ENCODE measurements around the gene C19orf25.
"Not testable (repeated sequence)": the region's sequence is repeated elsewhere in the genome, so short reads cannot be mapped to it uniquely, and the experiment has no call there.

The C19orf25 gene

GRCh38 chr19:1482361-1483130 lies 3.5 kb upstream of the C19orf25 start:
- FAIRE-seq (no peak), DNase-seq (ENCODE audit: insufficient read length, low spot score) (no peak)

- DNase-seq (ENCODE audit: insufficient read length, low spot score) (no peak), FAIRE-seq (no peak)
Measured at GRCh38 chr19:1481893-1482360, 2.9 kb upstream of the C19orf25 start.

GRCh38 chr19:1481224-1481892 lies 2.3 kb upstream of the C19orf25 start:
- no peak for FAIRE-seq

GRCh38 chr19:1477056-1477455 lies 2.0 kb downstream of the C19orf25 start:
- not testable (repeated sequence) for DNase-seq (ENCODE audit: insufficient read length, low spot score); FAIRE-seq

More at GRCh38 chr19:1481224-1481892, 2.3 kb upstream of the C19orf25 start:
- no peak for DNase-seq (ENCODE audit: insufficient read length, low spot score)

GRCh38 chr19:1475751-1476437 lies 3.1 kb downstream of the C19orf25 start:
- DNase-seq (ENCODE audit: insufficient read length, low spot score) (no peak), FAIRE-seq (no peak)

GRCh38 chr19:1474765-1475351 lies 4.2 kb downstream of the C19orf25 start:
- no peak for FAIRE-seq
- DNase-seq (ENCODE audit: insufficient read length, low spot score), result no peak

GRCh38 chr19:1474011-1474764 lies 4.8 kb downstream of the C19orf25 start:
- no peak for DNase-seq (ENCODE audit: insufficient read length, low spot score)
- no peak for FAIRE-seq

- FAIRE-seq, result no peak
- no peak for DNase-seq (ENCODE audit: insufficient read length, low spot score)
Measured at GRCh38 chr19:1473085-1473851, 5.7 kb downstream of the C19orf25 start.

- FAIRE-seq (no peak), DNase-seq (ENCODE audit: insufficient read length, low spot score) (no peak)
Measured at GRCh38 chr19:1472231-1473084, 6.6 kb downstream of the C19orf25 start.

- DNase-seq (ENCODE audit: insufficient read length, low spot score), result peak; percentile 29
- no peak for FAIRE-seq
Measured at GRCh38 chr19:1471515-1472160, 7.4 kb downstream of the C19orf25 start.

GRCh38 chr19:1471010-1471514 lies 8.0 kb downstream of the C19orf25 start:
- peak; percentile 37 for DNase-seq (ENCODE audit: insufficient read length, low spot score)
- no peak for FAIRE-seq

GRCh38 chr19:1470305-1471009 lies 8.6 kb downstream of the C19orf25 start:
- FAIRE-seq, result no peak
- peak; percentile 63 for DNase-seq (ENCODE audit: insufficient read length, low spot score)

GRCh38 chr19:1470055-1470304 lies 9.0 kb downstream of the C19orf25 start:
- FAIRE-seq, result no peak

GRCh38 chr19:1469255-1470054 lies 9.6 kb downstream of the C19orf25 start:
- no peak for FAIRE-seq
- no peak for DNase-seq (ENCODE audit: insufficient read length, low spot score)

More at GRCh38 chr19:1470055-1470304, 9.0 kb downstream of the C19orf25 start:
- DNase-seq (ENCODE audit: insufficient read length, low spot score), result no peak

- no peak for DNase-seq (ENCODE audit: insufficient read length, low spot score)
- no peak for FAIRE-seq
Measured at GRCh38 chr19:1468821-1469254, 10.2 kb downstream of the C19orf25 start.

GRCh38 chr19:1468274-1468820 lies 10.7 kb downstream of the C19orf25 start:
- DNase-seq (ENCODE audit: insufficient read length, low spot score), result no peak
- no peak for FAIRE-seq
